Colon (tissue), 2 donors: ENCODE results near the gene ARFGAP3.

ENCODE experiments used
- FAIRE-seq: peaks from 2 replicates; lab custom pipeline; 2012; peaks lifted over from hg19 to GRCh38; lab: Jason Lieb, UNC
- donor health status: control.
- donor health status: control.

ARFGAP3 gene

GRCh38 chr22:42820045-42820763 lies 36.9 kb downstream of the ARFGAP3 start:
- FAIRE-seq, result no peak

- no peak for FAIRE-seq
Observed at GRCh38 chr22:42819412-42820044, 37.5 kb downstream of the ARFGAP3 start.

- FAIRE-seq, result no peak
Observed at GRCh38 chr22:42817556-42817955, 39.5 kb downstream of the ARFGAP3 start.

- no peak for FAIRE-seq
Observed at GRCh38 chr22:42816336-42816735, 40.7 kb downstream of the ARFGAP3 start.

- FAIRE-seq, result no peak
Observed at GRCh38 chr22:42814616-42815015, 42.5 kb downstream of the ARFGAP3 start.

GRCh38 chr22:42814215-42814614 lies 42.9 kb downstream of the ARFGAP3 start:
- FAIRE-seq, result no peak

- no peak for FAIRE-seq
Observed at GRCh38 chr22:42813501-42813900, 43.6 kb downstream of the ARFGAP3 start.

- no peak for FAIRE-seq
Observed at GRCh38 chr22:42811459-42811858, 45.6 kb downstream of the ARFGAP3 start.

- FAIRE-seq, result no peak
Observed at GRCh38 chr22:42808521-42808920, 48.6 kb downstream of the ARFGAP3 start.

GRCh38 chr22:42807185-42807584 lies 49.9 kb downstream of the ARFGAP3 start:
- no peak for FAIRE-seq

GRCh38 chr22:42805998-42806830 lies 50.9 kb downstream of the ARFGAP3 start:
- FAIRE-seq, result no peak

- no peak for FAIRE-seq
Observed at GRCh38 chr22:42805016-42805997, 51.8 kb downstream of the ARFGAP3 start.

GRCh38 chr22:42803389-42803788 lies 53.7 kb downstream of the ARFGAP3 start:
- FAIRE-seq, result no peak

GRCh38 chr22:42801252-42802080 lies 55.6 kb downstream of the ARFGAP3 start:
- FAIRE-seq, result no peak

- no peak for FAIRE-seq
Observed at GRCh38 chr22:42800451-42801251, 56.4 kb downstream of the ARFGAP3 start.

GRCh38 chr22:42799461-42800405 lies 57.3 kb downstream of the ARFGAP3 start:
- no peak for FAIRE-seq

GRCh38 chr22:42799061-42799460 lies 58.0 kb downstream of the ARFGAP3 start:
- no peak for FAIRE-seq

- no peak for FAIRE-seq
Observed at GRCh38 chr22:42797011-42797410, 60.1 kb downstream of the ARFGAP3 start.

- FAIRE-seq, result no peak
Observed at GRCh38 chr22:42796081-42796480, 61.0 kb downstream of the ARFGAP3 start.
